GM10266 (cell line): ENCODE results near the gene ARHGEF37.

Source experiments
- DNase-seq: peaks from one replicate; pipeline ENCODE4 v3.0.0; 2012; ENCODE audit errors: extremely low spot score
- TF ChIP-seq, protein P1 (sequence below): IDR thresholded peaks from 2 replicates; pipeline ENCODE4 v1.5.1; 2012; ENCODE audit warnings: mild to moderate bottlenecking, low read depth; ENCODE audit not compliant: control insufficient read depth, insufficient read depth; ENCODE audit errors: missing control alignments

Gene ARHGEF37

GRCh38 chr5:149610589-149611255 is 29.4 kb downstream of the ARHGEF37 start:
- TF ChIP-seq, protein P1, sequence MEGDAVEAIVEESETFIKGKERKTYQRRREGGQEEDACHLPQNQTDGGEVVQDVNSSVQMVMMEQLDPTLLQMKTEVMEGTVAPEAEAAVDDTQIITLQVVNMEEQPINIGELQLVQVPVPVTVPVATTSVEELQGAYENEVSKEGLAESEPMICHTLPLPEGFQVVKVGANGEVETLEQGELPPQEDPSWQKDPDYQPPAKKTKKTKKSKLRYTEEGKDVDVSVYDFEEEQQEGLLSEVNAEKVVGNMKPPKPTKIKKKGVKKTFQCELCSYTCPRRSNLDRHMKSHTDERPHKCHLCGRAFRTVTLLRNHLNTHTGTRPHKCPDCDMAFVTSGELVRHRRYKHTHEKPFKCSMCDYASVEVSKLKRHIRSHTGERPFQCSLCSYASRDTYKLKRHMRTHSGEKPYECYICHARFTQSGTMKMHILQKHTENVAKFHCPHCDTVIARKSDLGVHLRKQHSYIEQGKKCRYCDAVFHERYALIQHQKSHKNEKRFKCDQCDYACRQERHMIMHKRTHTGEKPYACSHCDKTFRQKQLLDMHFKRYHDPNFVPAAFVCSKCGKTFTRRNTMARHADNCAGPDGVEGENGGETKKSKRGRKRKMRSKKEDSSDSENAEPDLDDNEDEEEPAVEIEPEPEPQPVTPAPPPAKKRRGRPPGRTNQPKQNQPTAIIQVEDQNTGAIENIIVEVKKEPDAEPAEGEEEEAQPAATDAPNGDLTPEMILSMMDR = no peak
- no peak for DNase-seq

DNA sequence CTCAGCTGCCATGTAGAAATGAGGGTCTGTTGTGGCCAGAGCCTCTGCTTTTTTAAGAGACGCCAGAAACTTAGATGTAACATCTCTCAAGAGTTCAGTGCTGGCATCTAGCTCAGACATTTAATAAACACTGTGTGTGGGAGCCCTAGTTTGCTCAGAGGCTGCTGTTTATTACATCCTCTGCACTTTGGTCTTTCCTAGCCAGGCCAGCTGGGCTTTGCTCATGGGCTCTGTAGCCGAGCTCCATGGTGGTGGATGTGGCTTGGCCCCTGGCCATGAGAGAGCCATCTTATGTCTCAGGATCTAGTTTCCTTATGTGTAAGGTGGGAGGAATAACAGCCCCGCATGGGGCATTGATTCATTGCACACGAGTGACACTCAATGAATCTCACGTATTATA is 30.0 kb downstream of the ARHGEF37 start:
- DNase-seq = no peak
- TF ChIP-seq, protein P1 = no peak

- no peak for DNase-seq
- TF ChIP-seq, protein P1 = no peak
These were observed 33.0 kb downstream of the ARHGEF37 start for GRCh38 chr5:149614034-149614907.

DNA sequence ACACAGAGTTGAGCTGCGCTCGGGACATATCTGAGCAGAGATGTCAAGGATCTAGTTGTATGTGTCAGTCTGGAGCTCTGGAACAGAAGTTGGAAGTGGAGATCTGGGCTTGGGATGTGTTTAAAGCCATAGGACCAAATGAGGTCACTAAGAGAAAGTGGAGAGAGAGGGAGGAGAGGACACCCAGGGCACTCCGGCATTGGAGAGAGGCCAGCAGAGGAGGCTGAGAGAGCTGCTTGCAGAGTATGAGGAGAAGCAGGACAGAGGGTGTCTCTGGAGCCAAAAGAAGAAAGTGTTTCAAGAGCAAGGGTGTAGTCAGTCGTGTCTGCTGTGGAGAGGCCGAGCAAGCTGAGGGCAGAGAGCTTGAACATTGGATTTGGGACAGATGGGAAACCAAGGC is 34.7 kb downstream of the ARHGEF37 start:
- no peak for DNase-seq
- TF ChIP-seq, protein P1 = no peak

DNA sequence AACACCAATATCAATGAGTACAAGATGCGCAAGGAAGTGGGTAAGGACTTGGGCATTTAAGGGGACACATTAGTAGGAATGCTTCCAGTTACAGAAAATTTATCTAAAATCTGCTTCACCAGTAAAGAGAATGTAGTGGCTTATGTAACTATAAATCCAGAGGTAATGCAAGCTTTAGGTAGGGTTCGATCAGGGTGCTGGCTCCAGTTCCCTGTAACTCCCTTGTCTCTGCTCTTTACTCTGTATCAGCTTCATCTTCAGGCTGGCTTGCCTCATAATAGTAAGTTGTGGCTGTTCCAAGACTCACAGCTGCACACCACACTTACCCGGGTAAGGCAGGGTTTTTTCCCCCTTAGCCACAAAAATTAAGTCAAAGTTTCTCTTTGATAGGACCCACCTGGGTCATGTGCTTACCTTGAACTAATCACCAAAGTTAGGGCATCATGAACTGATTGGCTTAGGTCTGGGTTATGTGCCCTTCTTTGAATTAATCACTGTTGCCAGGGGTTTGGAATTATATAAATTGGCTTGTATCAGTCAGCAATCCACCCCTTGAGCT is 35.5 kb downstream of the ARHGEF37 start:
- TF ChIP-seq, protein P1 = no peak
- peak; percentile 42 for DNase-seq

- DNase-seq = no peak
- TF ChIP-seq, protein P1 = no peak
These were observed 36.5 kb downstream of the ARHGEF37 start for GRCh38 chr5:149617760-149618306.
